Activated naive CD4-positive, alpha-beta T cell treated with anti-CD3 and anti-CD28 coated beads, Interleukin-2, amount 10 ng/mL, durations not matched to agents 7 days and 5 days (primary cell): ENCODE measurements around the gene HIVEP1.

Experiments
- CTCF ChIA-PET: fragments of 350-600 bp; sonication (Branson Sonifier 250); formaldehyde crosslinking; loops from one replicate; lab custom pipeline; 2021; ENCODE audit warnings: antibody characterized with exemption; lab: Charles Lee
- DNase-seq: peaks from one replicate; pipeline ENCODE4 v3.0.0-alpha.2; 2020
- H3K27ac Mint-ChIP-seq: one replicate; pipeline ENCODE4 v1.8.0; 2021; ENCODE audit warnings: mild to moderate bottlenecking, moderate library complexity, mixed read lengths
- H3K27me3 Mint-ChIP-seq: one replicate; pipeline ENCODE4 v1.8.0; 2021; ENCODE audit warnings: mild to moderate bottlenecking, mixed read lengths
- H3K36me3 Mint-ChIP-seq: one replicate; pipeline ENCODE4 v1.8.0; 2021; ENCODE audit warnings: mixed read lengths
- H3K4me1 Mint-ChIP-seq: one replicate; pipeline ENCODE4 v1.8.0; 2021; ENCODE audit warnings: mixed read lengths
- H3K4me3 Mint-ChIP-seq: one replicate; pipeline ENCODE4 v1.8.0; 2021; ENCODE audit warnings: mild to moderate bottlenecking, moderate library complexity, mixed read lengths
- H3K9me3 Mint-ChIP-seq: one replicate; pipeline ENCODE4 v1.8.0; 2021; ENCODE audit warnings: mixed read lengths

HIVEP1 gene

GRCh38 chr6:12198851-12199250 lies 186.7 kb downstream of the HIVEP1 start:
- no peaks in the 10 kb centered on the region for H3K36me3 Mint-ChIP-seq
- H3K9me3 Mint-ChIP-seq, result no peaks in the 10 kb centered on the region
- no peak overlapping the region for H3K27ac Mint-ChIP-seq
- CTCF ChIA-PET, result no interaction called here
- DNase-seq, result no peak
- H3K4me1 Mint-ChIP-seq, result no peaks in the 10 kb centered on the region
- H3K4me3 Mint-ChIP-seq, result no peak overlapping the region
- peaks cover 3% of the 10 kb centered on the region for H3K27me3 Mint-ChIP-seq

GRCh38 chr6:12200015-12200564 lies 188.0 kb downstream of the HIVEP1 start:
- Mint-ChIP-seq H3K4me1 (no peaks in the 10 kb centered on the region), H3K27me3 (peaks cover 6% of the 10 kb centered on the region), H3K36me3 (no peaks in the 10 kb centered on the region), H3K4me3 (no peak overlapping the region), H3K27ac (no peak overlapping the region), H3K9me3 (no peaks in the 10 kb centered on the region)
- CTCF ChIA-PET, result interaction anchor here (0.9 kb wide), 1 partner anchor 91 kb away, joined by 3 read pairs; no protein-coding TSS in a partner anchor
- DNase-seq, result no peak

- Mint-ChIP-seq H3K27ac (no peak overlapping the region), H3K4me3 (no peak overlapping the region), H3K9me3 (no peaks in the 10 kb centered on the region), H3K36me3 (no peaks in the 10 kb centered on the region), H3K4me1 (no peaks in the 10 kb centered on the region), H3K27me3 (peaks cover 6% of the 10 kb centered on the region)
- CTCF ChIA-PET, result interaction anchor here (0.9 kb wide), 1 partner anchor 91 kb away, joined by 3 read pairs; no protein-coding TSS in a partner anchor
- DNase-seq, result no peak
These were observed 188.6 kb downstream of the HIVEP1 start for GRCh38 chr6:12200761-12201160.

GRCh38 chr6:12203001-12203400 lies 190.9 kb downstream of the HIVEP1 start:
- Mint-ChIP-seq H3K4me3 (no peak overlapping the region), H3K4me1 (no peaks in the 10 kb centered on the region), H3K9me3 (no peaks in the 10 kb centered on the region), H3K27ac (no peak overlapping the region), H3K27me3 (peaks cover 6% of the 10 kb centered on the region), H3K36me3 (no peaks in the 10 kb centered on the region)
- CTCF ChIA-PET, result no interaction called here
- DNase-seq, result no peak

- no peaks in the 10 kb centered on the region for H3K9me3 Mint-ChIP-seq
- no peak for DNase-seq
- no peaks in the 10 kb centered on the region for H3K4me1 Mint-ChIP-seq
- no peak overlapping the region for H3K27ac Mint-ChIP-seq
- H3K36me3 Mint-ChIP-seq, result no peaks in the 10 kb centered on the region
- CTCF ChIA-PET, result no interaction called here
- no peak overlapping the region for H3K4me3 Mint-ChIP-seq
- H3K27me3 Mint-ChIP-seq, result peaks cover 6% of the 10 kb centered on the region
These were observed 196.1 kb downstream of the HIVEP1 start for GRCh38 chr6:12208190-12208589.

- H3K4me1 Mint-ChIP-seq, result no peaks in the 10 kb centered on the region
- H3K27ac Mint-ChIP-seq, result peak overlapping the region; percentile 53
- H3K27me3 Mint-ChIP-seq, result peaks cover 4% of the 10 kb centered on the region
- no peaks in the 10 kb centered on the region for H3K36me3 Mint-ChIP-seq
- DNase-seq, result no peak
- CTCF ChIA-PET, result no interaction called here
- H3K9me3 Mint-ChIP-seq, result no peaks in the 10 kb centered on the region
- no peak overlapping the region for H3K4me3 Mint-ChIP-seq
These were observed 196.6 kb downstream of the HIVEP1 start for GRCh38 chr6:12208673-12209072.
